A673 (cell line): ENCODE results near the gene NCOR2. TPM values are rescaled to one million over a fixed set of nuclear protein-coding genes. Genes with fewer than 3 reads are reported as not detected.

Source experiments
- BruUV-seq: library from RNA; stranded (reverse); fragments of 400-500 nt; replicated peaks from 2 replicates; lab custom pipeline; 2021; lab: Mats Ljungman, UMichigan
- CTCF ChIA-PET: fragments of 300-600 bp; sonication (Branson Sonifier 250); formaldehyde crosslinking; loops from one replicate; lab custom pipeline; 2022; ENCODE audit warnings: antibody characterized with exemption; lab: Charles Lee
- POLR2A ChIA-PET: fragments of 300-600 bp; sonication (Branson Sonifier 250); formaldehyde crosslinking; loops from one replicate; lab custom pipeline; 2022; ENCODE audit warnings: antibody characterized with exemption; ENCODE audit not compliant: low non-redundant PET; lab: Charles Lee
- DNase-seq: peaks from one replicate; pipeline ENCODE4 v3.0.0-alpha.2; 2015; ENCODE audit warnings: low spot score
- H3K27ac ChIP-seq: fragments of 200-600 bp; sonication (generic); 2 replicates; pipeline ENCODE4 v1.5.1; 2016; ENCODE audit warnings: mixed run types, low read depth, mild to moderate bottlenecking, mixed read lengths, antibody characterized with exemption, low read length; ENCODE audit not compliant: poor library complexity, severe bottlenecking
- H3K27me3 ChIP-seq: fragments of 200-600 bp; sonication (generic); replicated peaks from 2 replicates; pipeline ENCODE4 v1.6.1; 2017; ENCODE audit warnings: mixed run types, low read depth, mild to moderate bottlenecking, mixed read lengths, antibody characterized with exemption, low read length; ENCODE audit not compliant: insufficient read depth, poor library complexity
- H3K36me3 ChIP-seq: fragments of 200-600 bp; sonication (generic); 2 replicates; pipeline ENCODE4 v1.6.1; 2016; ENCODE audit warnings: mixed run types, mild to moderate bottlenecking, mixed read lengths, antibody characterized with exemption, low read length; ENCODE audit not compliant: insufficient read depth, poor library complexity, severe bottlenecking
- H3K4me1 ChIP-seq: fragments of 200-600 bp; sonication (generic); 2 replicates; pipeline ENCODE4 v1.6.1; 2017; ENCODE audit warnings: mixed run types, mild to moderate bottlenecking, mixed read lengths, antibody characterized with exemption, low read length; ENCODE audit not compliant: insufficient read depth, poor library complexity, severe bottlenecking
- H3K4me3 ChIP-seq: fragments of 200-600 bp; sonication (generic); 2 replicates; pipeline ENCODE4 v1.5.1; 2016; ENCODE audit warnings: low read depth, mixed run types, mild to moderate bottlenecking, mixed read lengths, low read length; ENCODE audit not compliant: poor library complexity, severe bottlenecking
- H3K9me3 ChIP-seq: fragments of 200-600 bp; sonication (generic); 2 replicates; pipeline ENCODE4 v1.6.1; 2016; ENCODE audit warnings: mixed run types, low read depth, mild to moderate bottlenecking, mixed read lengths, antibody characterized with exemption, low read length; ENCODE audit not compliant: poor library complexity, severe bottlenecking
- EZH2 ChIP-seq: fragments of 200-600 bp; sonication (generic); IDR thresholded peaks from 2 replicates; pipeline ENCODE4 v1.6.1; 2017; ENCODE audit warnings: borderline replicate concordance, low read depth, mild to moderate bottlenecking, mixed read lengths, antibody characterized with exemption, low read length; ENCODE audit not compliant: poor library complexity, severe bottlenecking
- intact Hi-C: fragments of 100-400 bp; cut with micrococcal nuclease; formaldehyde crosslinking; loops from one replicate; pipeline ENCODE4 v1.10.0; 2022; ENCODE audit not compliant: unreplicated experiment
- total RNA-seq: library from RNA; stranded (reverse); gene quantifications from 2 replicates; pipeline ENCODE4 v1.2.3, GENCODE V29; 2021
- TF ChIP-seq, protein P1 (sequence below): fragments of 300-800, 200-600 bp; sonication (generic); conservative IDR thresholded peaks from 2 replicates; pipeline ENCODE4 v1.5.1; 2017; ENCODE audit warnings: low read depth, mild to moderate bottlenecking, antibody characterized with exemption, low read length, moderate library complexity, mixed read lengths

The NCOR2 gene
- total RNA-seq, 1 experiment from 2014 or later: 227 TPM

DNA sequence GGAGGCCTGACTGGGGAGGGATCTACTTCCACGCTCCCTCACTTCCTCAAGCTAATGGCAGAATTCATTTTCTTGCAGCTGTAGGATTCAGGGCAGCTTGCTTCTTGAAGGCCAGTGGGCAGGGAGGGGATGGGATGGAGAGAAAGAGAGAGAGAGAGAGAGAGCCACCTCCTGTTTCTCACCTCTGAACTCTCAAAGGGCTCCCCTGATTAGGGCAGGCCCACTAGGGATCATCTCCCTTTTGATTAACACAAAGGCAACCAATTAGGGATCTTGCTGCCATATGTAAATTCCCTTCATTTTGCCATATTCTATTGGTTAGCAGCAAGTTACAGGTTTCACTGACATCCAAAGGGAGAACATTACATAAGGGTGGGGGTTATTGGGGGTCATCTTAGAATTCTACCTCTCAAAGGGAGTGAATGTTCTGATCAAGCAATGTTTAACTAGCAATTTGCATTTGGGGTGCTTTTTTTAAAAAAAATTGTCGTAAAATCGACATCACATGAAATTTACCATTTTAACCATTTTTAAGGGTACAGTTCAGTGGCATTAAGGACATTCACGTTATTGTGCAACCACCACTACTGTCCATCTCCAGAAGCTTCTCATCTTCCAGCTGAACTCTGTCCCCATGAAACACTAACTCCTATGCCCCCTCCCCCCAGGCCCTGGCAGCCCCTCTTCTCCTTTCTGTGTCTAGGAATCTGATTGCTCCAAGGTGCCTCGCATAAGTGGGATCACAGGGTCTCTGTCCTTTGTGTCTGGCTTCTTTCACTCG is 47.3 kb upstream of the NCOR2 start:
- no peaks in the 10 kb centered on the region for H3K27me3 ChIP-seq
- H3K4me1 ChIP-seq: no peaks in the 10 kb centered on the region
- no peak for TF ChIP-seq EZH2
- TF ChIP-seq, protein P1, sequence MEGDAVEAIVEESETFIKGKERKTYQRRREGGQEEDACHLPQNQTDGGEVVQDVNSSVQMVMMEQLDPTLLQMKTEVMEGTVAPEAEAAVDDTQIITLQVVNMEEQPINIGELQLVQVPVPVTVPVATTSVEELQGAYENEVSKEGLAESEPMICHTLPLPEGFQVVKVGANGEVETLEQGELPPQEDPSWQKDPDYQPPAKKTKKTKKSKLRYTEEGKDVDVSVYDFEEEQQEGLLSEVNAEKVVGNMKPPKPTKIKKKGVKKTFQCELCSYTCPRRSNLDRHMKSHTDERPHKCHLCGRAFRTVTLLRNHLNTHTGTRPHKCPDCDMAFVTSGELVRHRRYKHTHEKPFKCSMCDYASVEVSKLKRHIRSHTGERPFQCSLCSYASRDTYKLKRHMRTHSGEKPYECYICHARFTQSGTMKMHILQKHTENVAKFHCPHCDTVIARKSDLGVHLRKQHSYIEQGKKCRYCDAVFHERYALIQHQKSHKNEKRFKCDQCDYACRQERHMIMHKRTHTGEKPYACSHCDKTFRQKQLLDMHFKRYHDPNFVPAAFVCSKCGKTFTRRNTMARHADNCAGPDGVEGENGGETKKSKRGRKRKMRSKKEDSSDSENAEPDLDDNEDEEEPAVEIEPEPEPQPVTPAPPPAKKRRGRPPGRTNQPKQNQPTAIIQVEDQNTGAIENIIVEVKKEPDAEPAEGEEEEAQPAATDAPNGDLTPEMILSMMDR: no peak
- no peaks in the 10 kb centered on the region for H3K9me3 ChIP-seq
- intact Hi-C loops: no loop called here
- H3K4me3 ChIP-seq: no peak overlapping the region
- DNase-seq: no peak
- CTCF ChIA-PET: no interaction called here
- no peak overlapping the region for H3K27ac ChIP-seq
- POLR2A ChIA-PET: no interaction called here
- H3K36me3 ChIP-seq: no peaks in the 10 kb centered on the region
- BruUV-seq: no TSS peak

DNA sequence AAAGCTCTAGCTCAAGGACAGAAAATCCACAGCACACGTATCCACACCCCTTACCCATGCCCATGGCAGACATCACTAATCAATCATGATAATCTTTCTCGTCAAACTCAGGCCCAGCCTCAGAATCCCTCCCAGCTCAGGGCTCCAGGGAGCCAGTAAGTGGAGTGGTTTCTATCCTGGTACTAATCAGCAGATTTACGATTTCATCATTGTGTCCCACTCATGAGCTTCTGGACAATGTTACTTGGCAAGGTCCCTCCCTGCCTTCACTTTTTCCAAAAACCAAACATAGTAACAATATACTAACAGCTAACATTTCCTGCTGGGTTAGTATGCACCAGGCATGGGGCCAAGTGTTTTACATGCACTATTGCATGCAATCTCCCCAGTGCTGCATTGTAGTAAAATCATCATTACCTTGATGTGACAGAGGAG is 45.8 kb upstream of the NCOR2 start:
- no TSS peak for BruUV-seq
- peak; percentile 47 for DNase-seq
- intact Hi-C loops: no loop called here
- H3K27ac ChIP-seq: no peak overlapping the region
- peaks cover 8% of the 10 kb centered on the region for H3K4me1 ChIP-seq
- ChIA-PET CTCF (no interaction called here), POLR2A (no interaction called here)
- H3K9me3 ChIP-seq: no peaks in the 10 kb centered on the region
- H3K4me3 ChIP-seq: no peak overlapping the region
- H3K36me3 ChIP-seq: no peaks in the 10 kb centered on the region
- no peaks in the 10 kb centered on the region for H3K27me3 ChIP-seq
- TF ChIP-seq, protein P1: no peak
- TF ChIP-seq EZH2: no peak

DNA sequence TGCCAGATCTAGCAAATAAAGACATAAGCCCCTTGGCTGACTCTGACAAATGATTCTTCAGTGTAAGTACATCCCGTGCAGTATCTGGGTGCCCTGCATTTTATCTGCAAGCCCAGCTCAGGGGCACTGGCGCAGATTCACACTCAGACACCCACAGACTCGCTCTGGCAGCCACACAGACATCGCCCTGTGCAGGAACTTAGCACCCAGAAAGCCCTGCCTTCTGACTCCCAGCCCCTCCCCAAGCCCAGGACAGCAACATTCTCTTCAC is 44.9 kb upstream of the NCOR2 start:
- Histone ChIP-seq H3K4me3 (no peak overlapping the region), H3K36me3 (no peaks in the 10 kb centered on the region), H3K4me1 (peaks cover 8% of the 10 kb centered on the region), H3K9me3 (no peaks in the 10 kb centered on the region), H3K27me3 (no peaks in the 10 kb centered on the region), H3K27ac (no peak overlapping the region)
- BruUV-seq: no TSS peak
- no peak for DNase-seq
- ChIA-PET POLR2A (no interaction called here), CTCF (no interaction called here)
- no peak for TF ChIP-seq EZH2
- TF ChIP-seq, protein P1: no peak
- intact Hi-C loops: no loop called here
